T-helper 17 cell (primary cell): ENCODE measurements around the gene ADCY2. TPM values are rescaled to one million over a fixed set of nuclear protein-coding genes. Genes with fewer than 3 reads are reported as not detected.

Experiments used
- ATAC-seq: fragments of 150-1000 bp; cut with Tn5 transposase; 2 replicates; pipeline ENCODE4 v1.10.0; 2021; ENCODE audit warnings: mild to moderate bottlenecking, moderate library complexity
- DNase-seq, 3 donors: peaks; one replicate each; pipeline versions ENCODE4 v3.0.0 to v3.0.0-alpha.2; 2020 to 2021
- H3K9me3 ChIP-seq: one replicate; pipeline ENCODE4 v1.7.0; 2013; ENCODE audit warnings: low read length, mild to moderate bottlenecking; ENCODE audit not compliant: control insufficient read depth, poor library complexity, severe bottlenecking
- H3K27ac Mint-ChIP-seq: one replicate; pipeline ENCODE4 v1.8.0; 2022; ENCODE audit warnings: mild to moderate bottlenecking, moderate library complexity, mixed read lengths
- H3K27me3 Mint-ChIP-seq: one replicate; pipeline ENCODE4 v1.8.0; 2022; ENCODE audit warnings: mixed read lengths
- H3K36me3 Mint-ChIP-seq: one replicate; pipeline ENCODE4 v1.8.0; 2022; ENCODE audit warnings: low read depth, mixed read lengths
- H3K4me1 Mint-ChIP-seq: one replicate; pipeline ENCODE4 v1.8.0; 2022; ENCODE audit warnings: mild to moderate bottlenecking, mixed read lengths
- H3K4me3 Mint-ChIP-seq: one replicate; pipeline ENCODE4 v1.8.0; 2022; ENCODE audit warnings: mild to moderate bottlenecking, moderate library complexity, mixed read lengths
- total RNA-seq, 4 donors: library from RNA in 2 of 4; stranded (reverse) in 2 of 4; gene quantifications; one replicate each; pipeline ENCODE4 v1.2.3 and lab custom pipeline; 2022 to 2026

ADCY2 gene
- total RNA-seq, 2 donors from 2014 or later: not detected

GRCh38 chr5:7385681-7386080 lies 10.3 kb upstream of the ADCY2 start:
- no peaks in the 10 kb centered on the region for H3K9me3 ChIP-seq
- no peaks in the 10 kb centered on the region for H3K36me3 Mint-ChIP-seq
- no peak overlapping the region for H3K27ac Mint-ChIP-seq
- H3K4me3 Mint-ChIP-seq: no peak overlapping the region
- peaks cover 10% of the 10 kb centered on the region for H3K27me3 Mint-ChIP-seq
- H3K4me1 Mint-ChIP-seq: no peaks in the 10 kb centered on the region
- no peak for ATAC-seq
- no peak for DNase-seq

DNA sequence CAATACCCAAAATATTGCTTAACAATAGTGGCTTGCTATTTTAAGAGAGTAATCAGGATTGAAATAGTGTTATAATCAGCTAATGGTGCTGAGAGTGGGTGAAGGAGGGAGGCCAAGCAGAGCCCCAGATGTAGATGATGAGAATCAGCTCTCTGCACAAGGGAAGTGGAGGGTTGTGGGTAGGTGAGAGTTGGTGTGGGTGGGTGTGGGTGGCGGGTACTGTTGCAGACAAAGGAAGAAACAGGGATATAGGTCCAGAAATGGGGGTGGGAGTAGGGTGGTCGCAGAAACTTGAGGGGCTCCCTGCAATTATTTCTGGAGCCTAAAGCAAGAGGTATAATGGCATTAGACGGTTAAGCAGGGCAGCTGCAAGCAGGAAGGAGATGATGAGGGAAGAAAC lies 7.4 kb upstream of the ADCY2 start:
- no peak for DNase-seq
- no peak for ATAC-seq
- Mint-ChIP-seq H3K27ac (no peak overlapping the region), H3K4me3 (no peak overlapping the region), H3K4me1 (no peaks in the 10 kb centered on the region), H3K27me3 (peaks cover 20% of the 10 kb centered on the region), H3K36me3 (no peaks in the 10 kb centered on the region)
- no peaks in the 10 kb centered on the region for H3K9me3 ChIP-seq

GRCh38 chr5:7391215-7391614 lies 4.7 kb upstream of the ADCY2 start:
- ATAC-seq (no peak), DNase-seq (no peak)
- no peak overlapping the region for H3K4me3 Mint-ChIP-seq
- no peaks in the 10 kb centered on the region for H3K4me1 Mint-ChIP-seq
- no peak overlapping the region for H3K27ac Mint-ChIP-seq
- H3K27me3 Mint-ChIP-seq: peaks cover 26% of the 10 kb centered on the region
- H3K9me3 ChIP-seq: no peaks in the 10 kb centered on the region
- H3K36me3 Mint-ChIP-seq: no peaks in the 10 kb centered on the region

GRCh38 chr5:7391814-7392692 lies 3.9 kb upstream of the ADCY2 start:
- H3K4me3 Mint-ChIP-seq: no peak overlapping the region
- no peak overlapping the region for H3K27ac Mint-ChIP-seq
- no peaks in the 10 kb centered on the region for H3K9me3 ChIP-seq
- peaks cover 32% of the 10 kb centered on the region for H3K27me3 Mint-ChIP-seq
- ATAC-seq (no peak), DNase-seq (no peak)
- H3K4me1 Mint-ChIP-seq: peaks cover 4% of the 10 kb centered on the region
- H3K36me3 Mint-ChIP-seq: peaks cover 3% of the 10 kb centered on the region

DNA sequence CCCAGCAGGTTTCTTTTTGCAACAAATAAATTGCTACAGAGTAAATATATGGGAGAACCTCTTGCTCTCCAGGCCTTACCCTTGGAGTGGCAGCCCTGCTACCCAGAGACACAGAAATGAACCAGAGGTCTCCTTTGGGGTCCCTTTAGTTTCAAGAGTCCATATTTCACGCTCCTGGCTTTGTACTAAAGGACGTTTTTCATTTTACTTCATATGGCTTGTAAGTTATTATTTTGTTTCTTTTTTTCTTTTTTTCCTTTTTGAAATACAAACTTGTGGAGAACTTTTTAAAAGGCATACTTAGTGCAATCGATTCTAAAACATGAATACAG lies 3.3 kb upstream of the ADCY2 start:
- peaks cover 4% of the 10 kb centered on the region for H3K4me1 Mint-ChIP-seq
- no peak for DNase-seq
- no peak for ATAC-seq
- H3K9me3 ChIP-seq: no peaks in the 10 kb centered on the region
- H3K27me3 Mint-ChIP-seq: peaks cover 36% of the 10 kb centered on the region
- H3K4me3 Mint-ChIP-seq: no peak overlapping the region
- H3K27ac Mint-ChIP-seq: no peak overlapping the region
- H3K36me3 Mint-ChIP-seq: peaks cover 3% of the 10 kb centered on the region

DNA sequence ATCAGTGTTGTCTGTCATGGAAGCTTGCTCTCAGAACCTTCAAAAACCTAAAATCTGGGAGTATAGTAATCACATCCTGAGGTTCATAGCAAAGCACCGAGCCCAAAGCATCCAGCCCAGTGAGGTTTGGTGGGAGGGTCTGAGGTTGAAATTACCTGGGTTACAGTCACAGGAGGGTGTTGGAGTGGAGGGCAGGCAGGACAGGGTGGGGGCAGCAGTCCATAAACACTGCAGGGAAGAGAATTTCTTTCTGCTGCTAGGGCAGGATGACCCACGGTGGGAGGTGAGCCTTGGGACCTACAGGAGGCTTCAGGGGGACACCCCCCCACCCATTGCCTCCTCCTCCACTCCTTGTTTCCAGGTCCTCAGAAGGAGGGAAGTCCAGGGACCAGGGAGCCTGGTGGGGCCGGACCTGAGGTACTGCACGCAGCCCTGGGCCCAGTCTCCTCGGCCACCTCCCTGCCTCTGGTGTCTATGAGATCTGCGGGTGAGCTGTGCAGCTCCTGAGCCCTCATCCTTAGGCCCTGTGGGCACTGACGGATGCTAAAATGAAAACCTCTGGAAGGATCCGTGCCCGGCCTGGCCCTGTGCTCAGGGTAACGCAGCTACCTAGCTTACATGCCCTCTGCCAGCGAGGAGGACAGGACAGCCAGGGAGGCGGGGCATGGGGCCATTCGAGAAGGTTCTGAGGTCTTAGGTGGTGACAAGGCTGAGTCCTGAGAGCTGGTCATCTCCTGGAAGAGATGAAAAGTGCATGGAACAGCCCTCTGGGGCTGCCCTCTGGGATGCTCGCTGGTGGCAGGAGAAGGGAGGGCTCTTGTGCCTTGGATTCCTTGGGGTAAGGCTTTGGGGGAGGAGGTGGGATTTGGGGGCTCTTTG lies 1.8 kb upstream of the ADCY2 start:
- Mint-ChIP-seq H3K4me1 (peaks cover 4% of the 10 kb centered on the region), H3K36me3 (peaks cover 3% of the 10 kb centered on the region), H3K27ac (no peak overlapping the region), H3K27me3 (peaks cover 42% of the 10 kb centered on the region), H3K4me3 (peak overlapping the region; percentile 9)
- DNase-seq: no peak
- no peak for ATAC-seq
- no peaks in the 10 kb centered on the region for H3K9me3 ChIP-seq

DNA sequence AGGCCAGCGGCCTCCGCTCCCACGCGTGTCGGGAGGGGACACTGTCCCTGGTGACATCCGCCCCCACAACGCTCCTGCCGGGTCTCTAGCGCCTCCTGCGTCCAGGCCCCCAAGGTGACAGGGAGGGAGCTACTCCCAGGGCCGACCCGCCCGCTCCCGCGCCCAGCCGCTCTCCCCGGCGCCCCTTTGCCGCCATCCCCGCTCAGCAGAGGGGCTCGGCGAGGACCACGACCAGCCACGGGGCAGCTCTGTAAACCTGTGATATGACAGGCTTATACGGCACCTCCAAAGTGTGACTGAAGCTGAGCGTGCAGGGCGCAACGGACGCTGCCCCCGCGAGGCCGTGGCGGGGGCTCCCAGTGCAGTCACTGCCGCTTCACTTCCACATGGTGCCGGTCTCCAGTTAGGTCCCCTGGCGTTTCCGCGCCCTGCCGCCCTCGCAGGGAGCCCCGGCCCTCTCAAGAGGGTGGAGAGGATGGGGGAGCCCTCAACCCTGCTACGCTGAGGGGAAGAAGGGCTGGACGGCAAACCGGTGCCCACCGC lies 978 bp upstream of the ADCY2 start:
- H3K4me1 Mint-ChIP-seq: peaks cover 4% of the 10 kb centered on the region

DNA sequence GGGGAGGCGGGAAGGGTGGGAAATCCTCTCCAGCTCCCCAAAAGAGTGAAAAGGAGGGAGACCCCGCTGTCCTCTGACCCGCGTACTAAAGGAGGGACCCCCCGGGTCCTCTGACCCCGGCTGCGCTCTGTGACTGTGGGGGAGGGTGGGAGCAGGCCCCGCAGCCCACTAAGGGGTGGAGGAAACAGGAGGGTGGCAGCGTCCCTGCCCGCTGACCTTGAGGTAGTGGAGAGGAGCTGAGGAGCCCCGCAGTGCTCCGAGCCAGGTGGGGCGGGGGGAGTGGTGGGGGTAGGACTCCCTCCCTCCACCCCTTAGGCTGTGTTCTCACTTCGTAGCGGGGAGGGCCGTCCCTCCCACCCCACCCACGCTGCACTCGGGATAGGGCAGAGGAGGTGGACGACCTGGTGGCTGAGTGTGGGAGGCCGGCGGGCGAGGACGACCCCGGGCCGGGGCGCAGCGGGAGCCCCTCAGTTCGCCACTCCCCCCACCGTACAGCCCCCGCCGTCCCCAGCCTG lies 449 bp upstream of the ADCY2 start:
- H3K27me3 Mint-ChIP-seq: peaks cover 42% of the 10 kb centered on the region
- peaks cover 4% of the 10 kb centered on the region for H3K4me1 Mint-ChIP-seq
- H3K36me3 Mint-ChIP-seq: peaks cover 3% of the 10 kb centered on the region
- no peak for ATAC-seq
- H3K27ac Mint-ChIP-seq: no peak overlapping the region
- no peak overlapping the region for H3K4me3 Mint-ChIP-seq
- DNase-seq: no peak
- H3K9me3 ChIP-seq: no peaks in the 10 kb centered on the region

More for the DNA sequence above, 978 bp upstream of the ADCY2 start:
- no peaks in the 10 kb centered on the region for H3K9me3 ChIP-seq
- no peak for ATAC-seq
- Mint-ChIP-seq H3K27ac (no peak overlapping the region), H3K36me3 (peaks cover 3% of the 10 kb centered on the region), H3K4me3 (no peak overlapping the region), H3K27me3 (peaks cover 42% of the 10 kb centered on the region)
- DNase-seq: no peak

DNA sequence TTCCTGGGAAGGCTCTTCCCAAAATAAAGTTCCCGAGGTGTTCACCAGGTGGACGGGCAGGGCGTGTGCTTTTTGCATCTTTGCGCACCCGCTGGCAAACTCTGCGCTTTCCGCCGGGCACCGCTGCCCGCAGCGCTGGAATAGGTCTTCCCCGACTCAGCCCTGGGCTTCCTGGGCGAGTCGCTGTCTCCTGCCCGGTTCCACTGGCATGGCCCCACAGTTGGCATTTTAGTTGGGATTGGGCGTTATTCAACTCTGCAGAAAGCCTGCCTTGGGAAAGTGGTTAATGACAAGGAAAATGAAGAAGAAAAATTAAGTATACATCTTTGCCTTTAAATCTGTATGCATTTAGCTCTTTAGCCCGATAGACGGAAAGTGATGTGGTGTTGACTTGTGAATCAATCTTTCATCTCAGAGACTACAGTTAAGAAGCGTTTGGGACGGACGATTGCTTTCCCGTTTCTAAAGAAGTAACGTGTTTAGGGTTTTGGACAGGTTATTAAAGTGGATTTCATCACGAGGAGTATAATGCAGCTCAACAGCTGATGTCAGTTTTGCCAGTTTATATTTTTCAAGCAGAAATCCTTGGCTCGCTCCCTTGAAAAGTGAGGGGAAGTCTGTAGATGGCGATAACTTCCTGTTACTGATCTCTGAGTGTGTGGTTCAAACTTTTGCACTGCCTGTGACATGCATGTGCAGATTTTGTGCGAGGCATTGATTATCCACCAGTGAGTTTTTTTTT lies 946 bp downstream of the ADCY2 start:
- Mint-ChIP-seq H3K4me1 (peaks cover 4% of the 10 kb centered on the region), H3K27me3 (peaks cover 46% of the 10 kb centered on the region), H3K36me3 (peaks cover 3% of the 10 kb centered on the region), H3K4me3 (peak overlapping the region; percentile 41), H3K27ac (no peak overlapping the region)
- no peaks in the 10 kb centered on the region for H3K9me3 ChIP-seq
- ATAC-seq (no peak), DNase-seq (no peak)

DNA sequence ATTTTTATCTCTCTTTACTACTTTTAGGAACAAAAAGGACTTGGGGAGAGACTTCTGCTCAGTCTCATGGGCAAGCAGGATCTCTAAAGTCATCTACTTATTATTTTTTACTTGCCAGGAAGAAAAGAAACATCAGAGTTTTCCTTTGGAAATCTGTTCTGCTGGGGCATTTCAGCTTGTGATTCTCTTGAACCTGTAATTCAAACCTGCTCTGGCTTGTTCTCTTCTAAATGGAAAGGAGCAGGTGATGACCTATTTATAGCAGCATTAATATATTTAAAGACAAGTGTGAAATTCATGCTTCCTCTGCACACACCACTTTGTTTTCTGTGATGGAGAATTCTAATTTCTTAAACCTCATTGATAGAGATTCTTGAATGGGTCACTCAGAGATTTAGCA lies 2.0 kb downstream of the ADCY2 start:
- ATAC-seq (no peak), DNase-seq (no peak)
- no peaks in the 10 kb centered on the region for H3K9me3 ChIP-seq
- Mint-ChIP-seq H3K4me1 (peaks cover 4% of the 10 kb centered on the region), H3K27ac (no peak overlapping the region), H3K27me3 (peaks cover 47% of the 10 kb centered on the region), H3K4me3 (no peak overlapping the region), H3K36me3 (peaks cover 3% of the 10 kb centered on the region)

DNA sequence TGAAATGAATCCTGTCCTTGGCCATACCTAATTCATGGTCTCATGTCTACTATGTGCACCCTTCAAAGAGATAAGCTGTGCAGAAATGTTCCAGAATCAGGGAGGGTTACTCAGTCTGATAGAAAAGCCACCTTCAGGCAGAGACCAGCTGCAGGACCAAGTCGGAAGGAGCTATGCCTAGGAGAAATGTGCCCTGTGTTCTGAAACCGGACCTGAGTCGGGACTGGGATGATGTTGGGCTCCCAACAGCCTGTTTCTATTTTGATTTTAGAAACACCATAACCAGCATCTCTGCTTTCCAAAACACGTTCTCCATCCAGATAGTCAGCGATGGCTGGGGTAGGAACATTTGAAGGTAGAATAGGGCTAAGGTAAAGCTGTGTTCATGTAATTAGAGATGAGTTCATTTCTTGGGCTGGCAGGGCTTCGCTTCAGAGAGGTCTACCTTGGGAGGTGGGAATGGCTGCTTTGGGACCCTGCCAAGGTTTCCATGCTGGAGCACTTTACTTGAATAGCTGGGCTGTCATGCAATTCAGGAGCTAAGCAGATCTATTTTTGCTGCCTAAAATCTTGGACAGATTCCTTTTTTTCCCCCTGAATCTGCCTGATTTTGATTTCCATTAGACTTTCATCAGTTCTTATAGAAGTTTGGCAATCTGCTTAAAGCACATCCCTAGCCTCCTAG lies 2.8 kb downstream of the ADCY2 start:
- ATAC-seq: no peak
- Mint-ChIP-seq H3K4me1 (peaks cover 4% of the 10 kb centered on the region), H3K4me3 (no peak overlapping the region), H3K27me3 (peaks cover 39% of the 10 kb centered on the region), H3K27ac (no peak overlapping the region), H3K36me3 (peaks cover 3% of the 10 kb centered on the region)
- no peak for DNase-seq
- no peaks in the 10 kb centered on the region for H3K9me3 ChIP-seq

DNA sequence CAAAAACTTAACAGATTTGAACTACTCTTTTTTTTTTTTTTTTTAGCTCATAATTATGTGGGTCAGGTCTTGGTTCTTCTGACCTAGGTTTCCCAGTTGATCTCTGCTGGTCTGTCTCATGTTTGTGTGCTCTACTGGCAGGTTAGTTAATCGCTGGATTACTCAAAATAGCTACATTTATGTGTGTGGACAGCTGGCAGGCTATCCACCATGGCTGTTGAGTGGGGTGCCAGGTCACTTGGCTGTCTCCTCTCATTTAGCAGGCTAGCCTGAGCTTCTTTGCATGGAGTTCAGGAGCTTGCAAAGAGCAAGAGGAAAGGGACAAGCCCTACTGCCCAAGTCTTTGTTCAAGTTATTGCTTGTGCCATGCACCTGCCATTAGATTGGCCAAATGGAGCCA lies 9.3 kb downstream of the ADCY2 start:
- H3K4me3 Mint-ChIP-seq: no peak overlapping the region
- no peaks in the 10 kb centered on the region for H3K36me3 Mint-ChIP-seq
- no peak overlapping the region for H3K27ac Mint-ChIP-seq

More for the DNA sequence above, 9.3 kb downstream of the ADCY2 start:
- Mint-ChIP-seq H3K4me1 (no peaks in the 10 kb centered on the region), H3K27me3 (peaks cover 9% of the 10 kb centered on the region)
- H3K9me3 ChIP-seq: no peaks in the 10 kb centered on the region
- DNase-seq (no peak), ATAC-seq (no peak)
